GM23338 (cell line): Measurements from ENCODE around the gene B4GALT3. TPM values are rescaled to one million over a fixed set of nuclear protein-coding genes. Genes with fewer than 3 reads are reported as not detected.

ENCODE experiments used
- ATAC-seq: fragments of 200-7000 bp; cut with Tn5 transposase; 3 replicates; pipeline ENCODE4 v1.9.1; 2020
- DNase-seq: peaks from one replicate; pipeline ENCODE4 v3.0.0-alpha.2; 2015; ENCODE audit warnings: low spot score
- H2AFZ ChIP-seq: fragments of 200-600 bp; sonication (generic); 2 replicates; pipeline ENCODE4 v1.8.0; 2016; ENCODE audit warnings: antibody characterized with exemption, mild to moderate bottlenecking, moderate library complexity
- H3F3A ChIP-seq: fragments of 200-600 bp; sonication (generic); replicated peaks from 2 replicates; pipeline ENCODE4 v1.8.0; 2017; ENCODE audit warnings: antibody characterized with exemption, mixed run types, low read depth
- H3K27ac ChIP-seq: fragments of 200-600 bp; sonication (generic); 2 replicates; pipeline ENCODE4 v1.6.1; 2016; ENCODE audit warnings: low read depth
- H3K27me3 ChIP-seq: fragments of 200-600 bp; sonication (generic); 2 replicates; pipeline ENCODE4 v1.8.0; 2016; ENCODE audit warnings: mild to moderate bottlenecking, mixed run types, moderate library complexity; ENCODE audit not compliant: insufficient read depth
- H3K36me3 ChIP-seq: fragments of 200-600 bp; sonication (generic); 2 replicates; pipeline ENCODE4 v1.8.0; 2016; ENCODE audit warnings: mild to moderate bottlenecking; ENCODE audit not compliant: insufficient read depth
- H3K4me1 ChIP-seq: fragments of 200-600 bp; sonication (generic); 2 replicates; pipeline ENCODE4 v1.8.0; 2016; ENCODE audit warnings: mild to moderate bottlenecking, moderate library complexity; ENCODE audit not compliant: insufficient read depth
- H3K4me2 ChIP-seq: fragments of 200-600 bp; sonication (generic); 2 replicates; pipeline ENCODE4 v1.7.1; 2017; ENCODE audit warnings: mixed run types
- H3K4me3 ChIP-seq: fragments of 200-600 bp; sonication (generic); 2 replicates; pipeline ENCODE4 v1.6.1; 2016; ENCODE audit warnings: mixed run types
- H3K79me2 ChIP-seq: fragments of 200-600 bp; sonication (generic); replicated peaks from 2 replicates; pipeline ENCODE4 v1.8.0; 2017; ENCODE audit warnings: mild to moderate bottlenecking; ENCODE audit not compliant: insufficient read depth
- H3K9me2 ChIP-seq: fragments of 200-600 bp; sonication (generic); 2 replicates; pipeline ENCODE4 v1.8.0; 2017; ENCODE audit not compliant: insufficient read depth
- H4K20me1 ChIP-seq: fragments of 200-600 bp; sonication (generic); replicated peaks from 2 replicates; pipeline ENCODE4 v1.8.0; 2017; ENCODE audit warnings: mild to moderate bottlenecking; ENCODE audit not compliant: insufficient read depth
- H3K27ac Mint-ChIP-seq: 2 replicates; pipeline ENCODE4 v1.8.0; 2020; ENCODE audit warnings: inconsistent platforms, mild to moderate bottlenecking, moderate library complexity, mixed read lengths
- H3K27me3 Mint-ChIP-seq: 3 replicates; pipeline ENCODE4 v1.8.0; 2022; ENCODE audit warnings: low read depth, mild to moderate bottlenecking, moderate library complexity, mixed read lengths, inconsistent platforms; ENCODE audit not compliant: insufficient read depth, poor library complexity
- H3K36me3 Mint-ChIP-seq: 3 replicates; pipeline ENCODE4 v1.8.0; 2021; ENCODE audit warnings: low read depth, mild to moderate bottlenecking, inconsistent platforms, moderate library complexity, mixed read lengths
- H3K4me1 Mint-ChIP-seq: 3 replicates; pipeline ENCODE4 v1.8.0; 2020; ENCODE audit warnings: mild to moderate bottlenecking, inconsistent platforms, mixed read lengths
- H3K4me3 Mint-ChIP-seq: 3 replicates; pipeline ENCODE4 v1.8.0; 2021; ENCODE audit warnings: moderate library complexity, mild to moderate bottlenecking, inconsistent platforms, mixed read lengths
- H3K9me3 Mint-ChIP-seq: 3 replicates; pipeline ENCODE4 v1.8.0; 2020; ENCODE audit warnings: moderate library complexity, mild to moderate bottlenecking, inconsistent platforms, mixed read lengths
- CREB1 ChIP-seq: fragments of 250-450 bp; sonication (Bioruptor Pico); IDR thresholded peaks from 2 replicates; pipeline ENCODE4 v1.5.0; 2020; ENCODE audit warnings: low read depth, mild to moderate bottlenecking, moderate library complexity
- CTCF ChIP-seq, 2 experiments: fragments of 200-600 bp in 1 of 2; sonication (generic) in 1 of 2; conservative IDR thresholded peaks; 2 replicates each; pipeline versions ENCODE4 v1.5.1 to v1.6.1; 2016 to 2017; ENCODE audit warnings: antibody characterized with exemption in 2 of 2, low read depth in 2 of 2, mild to moderate bottlenecking in 2 of 2, moderate library complexity in 1 of 2
- ETS1 ChIP-seq: IDR thresholded peaks from 2 replicates; pipeline ENCODE4 v1.6.1; 2016; ENCODE audit warnings: antibody characterized with exemption
- EZH2 ChIP-seq: fragments of 200-600 bp; sonication (generic); IDR thresholded peaks from one replicate; pipeline ENCODE4 v1.8.0; 2017; ENCODE audit warnings: antibody characterized with exemption, mild to moderate bottlenecking, low read depth; ENCODE audit not compliant: unreplicated experiment
- EZH2phosphoT487 ChIP-seq: fragments of 200-600 bp; sonication (generic); IDR thresholded peaks from one replicate; pipeline ENCODE4 v1.8.1; 2018; ENCODE audit warnings: antibody characterized with exemption; ENCODE audit not compliant: unreplicated experiment
- JUNB ChIP-seq: IDR thresholded peaks from one replicate; pipeline ENCODE4 v1.6.1; 2016; ENCODE audit warnings: antibody characterized with exemption; ENCODE audit not compliant: unreplicated experiment
- NANOG ChIP-seq: IDR thresholded peaks from 2 replicates; pipeline ENCODE4 v1.6.1; 2016; ENCODE audit warnings: antibody characterized with exemption, borderline replicate concordance
- POLR2AphosphoS5 ChIP-seq: IDR thresholded peaks from 2 replicates; pipeline ENCODE4 v1.6.1; 2016; ENCODE audit warnings: antibody characterized with exemption, low read depth
- REST ChIP-seq: IDR thresholded peaks from one replicate; pipeline ENCODE4 v1.6.1; 2018; ENCODE audit warnings: antibody characterized with exemption; ENCODE audit not compliant: unreplicated experiment
- STAT1 ChIP-seq: IDR thresholded peaks from one replicate; pipeline ENCODE4 v1.6.1; 2016; ENCODE audit warnings: antibody characterized with exemption; ENCODE audit not compliant: unreplicated experiment
- ZNF114 ChIP-seq: fragments of 250-450 bp; sonication (Bioruptor Pico); IDR thresholded peaks from 2 replicates; pipeline ENCODE4 v1.5.0; 2020; ENCODE audit warnings: mild to moderate bottlenecking, moderate library complexity
- ZNF331 ChIP-seq: fragments of 250-450 bp; sonication (Bioruptor Pico); IDR thresholded peaks from 2 replicates; pipeline ENCODE4 v1.5.0; 2020; ENCODE audit warnings: low read depth, mild to moderate bottlenecking, moderate library complexity
- ZNF462 ChIP-seq: fragments of 250-450 bp; sonication (Bioruptor Pico); IDR thresholded peaks from 2 replicates; pipeline ENCODE4 v1.5.0; 2020; ENCODE audit warnings: mild to moderate bottlenecking, moderate library complexity
- polyA plus RNA-seq: library from polyadenylated mRNA; unstranded; fragments of >200 nt; fragmentation: Nextera tagmentation; extraction: Ambion mirVana; gene quantifications from 2 replicates; pipeline ENCODE4 v1.2.1, GENCODE V29; 2016
- total RNA-seq: library from RNA; depleted of rRNA; stranded (reverse); fragments of >200 nt; shearing (Covaris generic); gene quantifications from 2 replicates; pipeline ENCODE4 v1.2.3, GENCODE V29; 2014

Gene B4GALT3
- total and polyA plus RNA-seq, 2 experiments from 2014 or later, result 24.2 to 35.8 TPM

- ATAC-seq (no peak), DNase-seq (no peak)
- Histone ChIP-seq H3F3A (0 out of 2 replicates have a peak, but pooled peaks cover 3% of the 10 kb centered on the region), H3K4me2 (no peak overlapping the region), H3K79me2 (peaks cover 8% of the 10 kb centered on the region), H3K36me3 (peaks cover 17% of the 10 kb centered on the region), H3K27me3 (no peaks in the 10 kb centered on the region), H2AFZ (no peak overlapping the region), H3K4me1 (peaks cover 15% of the 10 kb centered on the region; the same call in 1 of the 2 replicates), H4K20me1 (peaks cover 6% of the 10 kb centered on the region; the same call in 1 of the 2 replicates), H3K9me2 (no peaks in the 10 kb centered on the region), H3K27ac (no peak overlapping the region), H3K4me3 (no peak overlapping the region)
- no peak overlapping the region for H3K4me3 Mint-ChIP-seq
- H3K36me3 Mint-ChIP-seq, result peaks cover 54% of the 10 kb centered on the region
- H3K27ac Mint-ChIP-seq, result no peak overlapping the region
- peaks cover 6% of the 10 kb centered on the region for H3K27me3 Mint-ChIP-seq
- no peaks in the 10 kb centered on the region for H3K9me3 Mint-ChIP-seq
- H3K4me1 Mint-ChIP-seq, result peaks cover 15% of the 10 kb centered on the region
- no peak for TF ChIP-seq JUNB
- TF ChIP-seq ZNF331 (CRISPR knock-in tag), result no peak
- TF ChIP-seq ETS1, result no peak
- no peak for TF ChIP-seq ZNF114
- TF ChIP-seq STAT1, result no peak
- no peak for TF ChIP-seq NANOG
- no peak for TF ChIP-seq ZNF462 (CRISPR knock-in tag)
- no peak for TF ChIP-seq POLR2AphosphoS5
- TF ChIP-seq CREB1 (CRISPR knock-in tag), result no peak
- TF ChIP-seq CTCF (conservative IDR thresholded peaks at IDR 0.05; ENCODE audit: low read depth in 2 of 2), result no peak
- no peak for TF ChIP-seq REST
- TF ChIP-seq EZH2phosphoT487, result no peak
- TF ChIP-seq EZH2, result no peak
Observed at GRCh38 chr1:161173711-161174110, 3.6 kb downstream of the B4GALT3 start.
